AG08395 (cell line): ENCODE results near the gene GPNMB.
"Not testable (repeated sequence)": the region's sequence is repeated elsewhere in the genome, so short reads cannot be mapped to it uniquely, and the experiment has no call there.

Source experiments
- DNase-seq: peaks from one replicate; pipeline ENCODE4 v3.0.0; 2012; ENCODE audit warnings: mixed read lengths, low spot score

GPNMB gene

DNA sequence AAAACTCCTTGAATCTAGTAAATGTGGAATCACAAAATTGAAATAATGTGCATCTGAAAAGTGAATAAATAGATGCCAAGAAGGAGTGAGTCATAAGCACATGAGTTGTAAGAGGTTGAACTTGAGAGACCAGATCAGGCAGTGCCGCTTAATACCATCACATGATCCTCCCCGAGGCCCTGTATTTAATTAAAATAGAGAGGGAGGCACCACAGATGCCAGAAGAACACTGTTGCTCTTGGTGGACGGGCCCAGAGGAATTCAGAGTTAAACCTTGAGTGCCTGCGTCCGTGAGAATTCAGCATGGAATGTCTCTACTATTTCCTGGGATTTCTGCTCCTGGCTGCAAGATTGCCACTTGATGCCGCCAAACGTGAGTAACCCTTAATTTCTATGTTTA, at the start of gene GPNMB:
GPNMB (plus strand) TSS at position 221 of the 400 bp plus-strand sequence; CDS start at position 304, 83 bp downstream.
- peak; percentile 91 for DNase-seq

GRCh38 chr7:23197745-23198144, 48.8 kb upstream of the GPNMB start:
- not testable (repeated sequence) for DNase-seq

- DNase-seq, result no peak
Observed at GRCh38 chr7:23200331-23200730, 46.2 kb upstream of the GPNMB start.

DNA sequence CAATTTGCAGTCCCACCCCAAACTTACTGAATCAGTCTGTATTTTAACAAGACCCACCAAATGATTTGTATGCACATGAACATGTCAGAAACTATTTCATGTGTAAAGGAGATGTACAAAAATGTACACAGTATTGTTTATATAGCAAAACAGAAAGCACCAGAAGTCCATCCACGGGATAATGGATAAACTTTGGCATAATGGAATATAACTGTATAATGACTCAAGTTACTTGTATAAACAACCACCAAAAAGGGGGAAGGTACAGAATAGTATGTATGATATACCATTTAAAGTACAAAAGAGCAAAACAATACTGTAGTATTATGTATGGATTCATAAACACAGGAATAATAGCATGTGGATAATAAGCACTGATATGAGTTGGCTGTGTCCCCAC, 42.3 kb upstream of the GPNMB start:
- no peak for DNase-seq

GRCh38 chr7:23205577-23205908, 41.0 kb upstream of the GPNMB start:
- DNase-seq, result no peak

- no peak for DNase-seq
Observed at GRCh38 chr7:23205909-23206767, 40.4 kb upstream of the GPNMB start.

GRCh38 chr7:23207021-23207420, 39.6 kb upstream of the GPNMB start:
- DNase-seq, result no peak

DNA sequence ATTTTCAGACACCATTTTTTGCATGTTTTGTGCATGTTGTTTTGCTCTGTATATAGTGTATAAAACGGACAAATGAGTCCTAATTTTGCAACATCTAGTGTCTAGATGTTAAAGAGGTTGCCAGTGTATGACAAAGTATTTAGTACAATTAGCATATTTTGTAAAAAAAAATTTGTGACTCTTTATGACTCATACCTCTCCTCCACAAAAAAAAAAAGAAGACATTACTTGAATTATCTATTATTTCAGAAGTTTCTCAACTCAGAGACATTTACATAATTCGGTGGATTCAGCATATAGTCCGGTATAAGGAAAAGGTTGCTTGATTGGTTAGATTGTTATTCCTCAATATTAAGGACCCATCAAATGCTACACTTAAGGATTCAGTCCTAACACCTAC, 38.7 kb upstream of the GPNMB start:
- DNase-seq, result no peak

DNA sequence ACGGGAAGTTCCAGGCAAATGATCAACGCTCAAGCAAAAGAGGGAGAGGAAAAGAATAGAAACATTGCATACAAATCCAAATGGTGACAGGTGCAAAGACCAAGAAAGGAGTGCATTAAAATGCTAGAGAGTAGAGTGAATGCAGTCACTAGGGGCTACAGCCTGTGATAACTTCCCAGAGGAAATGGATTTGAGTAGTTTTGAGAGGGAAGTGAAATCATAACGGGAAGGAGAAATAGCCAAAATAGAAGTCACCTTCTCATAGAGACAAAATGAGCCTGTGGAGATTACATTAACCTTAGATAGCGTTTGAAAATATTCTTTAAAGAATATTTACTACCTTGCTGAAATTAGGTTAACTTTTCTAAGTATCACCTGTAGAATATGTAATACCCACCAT, 38.3 kb upstream of the GPNMB start:
- DNase-seq, result no peak

GRCh38 chr7:23210506-23210905, 36.1 kb upstream of the GPNMB start:
- no peak for DNase-seq

GRCh38 chr7:23211589-23211988, 35.0 kb upstream of the GPNMB start:
- no peak for DNase-seq

- DNase-seq, result no peak
Observed at GRCh38 chr7:23212395-23212794, 34.2 kb upstream of the GPNMB start.

DNA sequence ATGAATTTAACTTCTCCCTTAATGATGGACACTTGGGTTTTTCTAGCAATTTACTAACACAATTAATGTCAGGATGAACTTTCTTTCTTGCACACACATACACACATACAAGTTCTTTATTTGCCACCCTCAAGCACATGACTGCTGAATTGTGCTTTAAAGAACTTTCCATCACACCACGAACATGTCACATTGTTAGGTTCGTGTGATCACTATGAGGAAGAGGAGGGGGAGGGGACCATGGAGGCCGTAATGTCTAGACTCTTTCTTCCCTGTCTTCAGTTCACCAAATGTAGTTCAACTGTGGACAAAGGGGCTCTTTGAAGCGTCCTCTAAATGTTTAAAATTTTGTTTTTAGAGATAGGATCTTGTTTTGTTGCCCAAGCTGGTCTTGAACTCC, 33.7 kb upstream of the GPNMB start:
- no peak for DNase-seq

DNA sequence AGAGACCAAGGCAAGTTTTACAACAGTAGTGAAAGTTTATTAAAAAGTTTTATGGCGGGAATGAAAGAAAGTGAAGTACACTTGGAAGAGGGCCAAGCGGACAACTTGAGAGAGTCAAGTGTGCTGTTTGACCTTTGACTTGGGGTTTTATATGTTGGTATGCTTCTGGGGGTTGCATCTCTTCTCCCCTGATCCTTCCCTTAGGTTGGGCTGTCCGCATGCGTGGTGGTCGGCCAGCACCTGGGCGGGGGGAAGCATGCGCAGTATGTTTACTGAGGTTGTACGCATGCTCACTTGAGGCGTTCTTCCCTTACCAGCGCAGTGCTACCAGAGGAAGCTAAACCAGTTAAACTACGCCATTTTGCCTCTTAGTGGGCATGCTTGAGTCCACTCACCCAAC, 32.8 kb upstream of the GPNMB start:
- DNase-seq, result no peak

DNA sequence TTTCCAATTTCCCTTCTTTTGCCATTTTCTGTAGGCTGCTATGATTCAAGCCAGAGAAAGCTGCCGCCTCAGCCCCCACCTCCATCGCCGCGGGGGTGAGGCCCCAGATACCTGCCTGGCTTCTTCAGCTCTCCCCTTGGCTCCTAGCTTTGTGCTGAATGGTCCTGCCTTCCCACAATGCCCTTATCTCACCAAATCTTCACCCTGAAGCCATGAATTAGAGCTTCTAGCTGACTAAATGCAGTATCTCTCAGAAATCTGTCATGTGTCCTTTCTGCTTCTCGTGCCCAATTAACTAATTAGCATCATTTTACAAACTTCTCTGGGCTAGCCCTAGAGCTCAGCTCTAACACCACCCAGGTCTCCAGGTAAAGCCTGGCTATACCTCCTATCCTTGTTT, 32.2 kb upstream of the GPNMB start:
- DNase-seq, result no peak

GRCh38 chr7:23214938-23215337, 31.6 kb upstream of the GPNMB start:
- DNase-seq, result no peak

GRCh38 chr7:23216021-23216420, 30.6 kb upstream of the GPNMB start:
- no peak for DNase-seq

- no peak for DNase-seq
Observed at GRCh38 chr7:23218196-23218595, 28.4 kb upstream of the GPNMB start.

DNA sequence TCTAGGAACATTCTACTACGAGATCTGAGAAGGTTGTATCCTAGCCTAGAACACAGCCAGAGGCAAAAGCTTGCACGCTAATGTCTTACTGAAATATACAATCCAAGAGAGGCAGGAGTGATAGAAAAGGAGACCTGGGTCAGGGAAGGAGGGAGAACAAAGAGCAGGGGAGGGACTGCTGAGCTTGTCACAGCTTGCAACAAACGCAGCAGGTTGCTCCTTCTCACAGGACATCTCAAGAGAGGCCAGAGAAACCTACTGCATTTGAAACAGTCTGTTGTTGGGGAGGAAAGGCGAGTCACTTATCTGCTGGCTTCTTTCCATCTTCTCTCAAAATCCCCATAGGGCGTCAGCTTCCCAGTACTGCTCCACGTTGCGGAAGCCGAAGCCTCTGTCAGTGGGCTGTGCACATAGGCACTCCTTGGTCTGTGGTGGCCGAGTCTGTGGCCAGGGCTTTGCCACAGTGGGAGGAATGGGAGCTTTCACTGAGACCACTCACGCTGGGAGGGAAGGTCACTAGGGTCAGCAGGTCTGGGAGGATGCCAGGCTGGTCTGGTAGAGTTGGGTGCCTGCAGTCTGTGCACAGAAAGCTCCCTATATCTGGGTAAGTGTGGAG, 25.8 kb upstream of the GPNMB start:
- DNase-seq, result no peak

GRCh38 chr7:23222439-23223030, 24.0 kb upstream of the GPNMB start:
- no peak for DNase-seq

DNA sequence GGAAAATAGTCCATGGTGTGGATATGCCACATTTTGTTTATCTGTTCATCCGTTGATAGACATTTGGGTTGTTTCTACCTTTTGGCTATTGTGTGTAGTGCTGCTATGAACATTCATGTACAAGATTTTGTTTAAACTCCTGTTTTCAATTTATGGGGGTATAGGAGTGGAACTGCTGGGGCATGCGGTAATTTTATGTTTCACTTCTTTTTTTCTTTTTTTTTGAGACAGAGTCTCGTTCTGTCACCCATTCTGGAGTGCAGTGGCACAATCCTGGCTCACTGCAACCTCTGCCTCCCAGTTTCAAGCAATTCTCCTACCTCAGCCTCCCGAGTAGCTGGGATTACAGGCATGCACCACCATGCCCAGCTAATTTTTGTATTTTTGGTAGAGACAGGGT, 22.2 kb upstream of the GPNMB start:
- DNase-seq, result not testable (repeated sequence)

DNA sequence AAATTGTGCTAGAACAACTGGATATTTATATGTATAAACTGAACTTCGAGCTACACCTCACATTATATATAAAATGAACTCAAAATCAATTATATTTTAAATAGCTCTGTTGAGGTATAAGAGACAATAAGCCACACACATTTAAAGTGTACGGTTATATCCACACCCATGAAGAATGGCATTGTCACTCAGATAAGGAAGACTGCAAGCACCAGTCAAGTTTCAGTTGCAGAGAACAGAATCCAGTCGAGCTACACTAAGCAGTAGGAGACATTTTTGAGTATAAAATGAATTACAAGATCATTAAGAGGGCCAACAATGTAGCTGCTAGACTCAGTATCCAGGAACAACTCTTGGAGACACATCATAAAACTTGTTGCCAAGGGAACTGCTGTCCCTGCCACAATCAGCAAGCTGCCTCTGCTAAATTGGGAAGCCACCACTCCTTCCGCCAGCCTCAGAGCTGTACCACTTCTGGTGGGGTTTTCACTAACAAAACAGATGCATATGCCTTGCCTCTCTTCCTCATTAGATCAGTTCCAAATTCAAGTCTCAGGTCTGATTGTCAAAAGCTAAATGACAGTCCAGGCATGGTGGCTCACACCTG, 19.6 kb upstream of the GPNMB start:
- DNase-seq, result no peak

DNA sequence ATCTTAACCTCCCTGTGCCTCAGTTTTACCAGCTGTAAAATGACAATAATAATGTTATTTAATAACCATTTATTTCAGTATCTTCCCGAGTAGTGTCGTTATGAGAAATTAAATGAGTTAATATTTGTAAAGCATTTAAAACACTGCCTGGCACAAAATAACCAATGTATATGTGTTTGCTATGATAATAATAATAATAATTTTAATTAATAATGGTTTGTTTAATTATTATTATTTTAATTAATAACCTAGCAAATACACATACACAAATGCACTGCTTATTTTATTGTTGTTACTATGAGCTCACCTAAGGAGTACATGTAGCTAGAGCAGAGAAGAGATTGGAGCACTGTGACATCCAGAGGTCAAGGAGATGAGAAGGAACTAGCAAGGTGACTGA, 18.2 kb upstream of the GPNMB start:
- DNase-seq, result no peak
